HG03097 (cell line): ENCODE results near the gene RCAN2.

Experiments used
- ATAC-seq: cut with Tn5 transposase; IDR thresholded peaks from one replicate; pipeline ENCODE4 v1.9.1; 2021; ENCODE audit not compliant: unreplicated experiment, low FRiP score

Gene RCAN2

GRCh38 chr6:46233129-46233528 lies 258.1 kb downstream of the RCAN2 start:
- no peak for ATAC-seq

GRCh38 chr6:46222286-46222685 lies 269.0 kb downstream of the RCAN2 start:
- ATAC-seq: no peak

GRCh38 chr6:46221222-46221793 lies 269.9 kb downstream of the RCAN2 start:
- peak; percentile 49 for ATAC-seq

- no peak for ATAC-seq
Observed at GRCh38 chr6:46220352-46221221, 270.7 kb downstream of the RCAN2 start.

GRCh38 chr6:46219661-46220060 lies 271.6 kb downstream of the RCAN2 start:
- ATAC-seq: no peak

GRCh38 chr6:46218457-46218856 lies 272.8 kb downstream of the RCAN2 start:
- no peak for ATAC-seq

GRCh38 chr6:46217671-46218131 lies 273.5 kb downstream of the RCAN2 start:
- no peak for ATAC-seq

GRCh38 chr6:46216879-46217278 lies 274.4 kb downstream of the RCAN2 start:
- no peak for ATAC-seq

- ATAC-seq: no peak
Observed at GRCh38 chr6:46215777-46216176, 275.5 kb downstream of the RCAN2 start.

GRCh38 chr6:46215213-46215612 lies 276.0 kb downstream of the RCAN2 start:
- ATAC-seq: no peak

GRCh38 chr6:46211917-46212316 lies 279.3 kb downstream of the RCAN2 start:
- ATAC-seq: no peak

GRCh38 chr6:46210294-46210693 lies 281.0 kb downstream of the RCAN2 start:
- ATAC-seq: no peak

GRCh38 chr6:46208303-46208702 lies 282.9 kb downstream of the RCAN2 start:
- no peak for ATAC-seq

- ATAC-seq: no peak
Observed at GRCh38 chr6:46207174-46207573, 284.1 kb downstream of the RCAN2 start.

- ATAC-seq: no peak
Observed at GRCh38 chr6:46204880-46205650, 286.2 kb downstream of the RCAN2 start.

GRCh38 chr6:46203391-46204177 lies 287.7 kb downstream of the RCAN2 start:
- no peak for ATAC-seq

GRCh38 chr6:46201702-46202101 lies 289.5 kb downstream of the RCAN2 start:
- ATAC-seq: no peak

- no peak for ATAC-seq
Observed at GRCh38 chr6:46199387-46199786, 291.9 kb downstream of the RCAN2 start.

GRCh38 chr6:46191961-46192360 lies 299.3 kb downstream of the RCAN2 start:
- ATAC-seq: no peak

GRCh38 chr6:46190889-46191288 lies 300.4 kb downstream of the RCAN2 start:
- ATAC-seq: no peak

- no peak for ATAC-seq
Observed at GRCh38 chr6:46189726-46190125, 301.5 kb downstream of the RCAN2 start.
